Panc1 (cell line): ENCODE data around the gene STAU1. TPM values are rescaled to one million over a fixed set of nuclear protein-coding genes. Genes with fewer than 3 reads are reported as not detected.

Experiments
- ATAC-seq: fragments of 200-7000 bp; cut with Tn5 transposase; 2 replicates; pipeline ENCODE4 v1.9.1; 2020; ENCODE audit warnings: mild to moderate bottlenecking, moderate library complexity
- BruUV-seq: library from RNA; stranded (reverse); fragments of 400-500 nt; replicated peaks from 2 replicates; lab custom pipeline; 2021; lab: Mats Ljungman, UMichigan
- CTCF ChIA-PET: fragments of 300-600 bp; sonication (Branson Sonifier 250); formaldehyde crosslinking; loops from one replicate; lab custom pipeline; 2022; ENCODE audit warnings: antibody characterized with exemption; lab: Charles Lee
- POLR2A ChIA-PET: fragments of 300-600 bp; sonication (Branson Sonifier 250); formaldehyde crosslinking; loops from one replicate; lab custom pipeline; 2022; ENCODE audit warnings: antibody characterized with exemption; lab: Charles Lee
- DNase-seq: peaks from one replicate; pipeline ENCODE4 v3.0.0-alpha.2; 2010; ENCODE audit warnings: low read depth, low spot score
- H3K27ac ChIP-seq: 2 replicates; pipeline ENCODE4 v1.5.1; 2011; ENCODE audit warnings: mild to moderate bottlenecking, low read length, inconsistent platforms
- H3K27me3 ChIP-seq: fragments of 200-500 bp; sonication (Bioruptor generic); 2 replicates; pipeline ENCODE4 v1.6.0; 2014; ENCODE audit warnings: low read length, inconsistent platforms; ENCODE audit not compliant: control insufficient read depth, insufficient read depth
- H3K36me3 ChIP-seq: fragments of 200-500 bp; sonication (Bioruptor generic); 2 replicates; pipeline ENCODE4 v1.5.1; 2014; ENCODE audit warnings: inconsistent platforms, mild to moderate bottlenecking, low read length, moderate library complexity; ENCODE audit not compliant: control insufficient read depth, insufficient read depth
- H3K4me1 ChIP-seq: 2 replicates; pipeline ENCODE4 v1.5.1; 2011; ENCODE audit warnings: inconsistent platforms, mild to moderate bottlenecking, low read length, moderate library complexity; ENCODE audit not compliant: control insufficient read depth, insufficient read depth
- H3K4me3 ChIP-seq, 2 experiments: 2 replicates each; pipeline ENCODE4 v1.5.1; 2011 to 2012; ENCODE audit warnings: low read depth in 2 of 2, low read length in 2 of 2, mild to moderate bottlenecking in 2 of 2, inconsistent platforms in 1 of 2, moderate library complexity in 1 of 2
- H3K9me3 ChIP-seq: fragments of 200-500 bp; sonication (Bioruptor generic); 2 replicates; pipeline ENCODE4 v1.5.1; 2014; ENCODE audit warnings: low read depth, mild to moderate bottlenecking, inconsistent platforms, low read length, moderate library complexity; ENCODE audit not compliant: control insufficient read depth, insufficient read depth
- POLR2AphosphoS5 ChIP-seq: IDR thresholded peaks from 2 replicates; pipeline ENCODE4 v1.6.1; 2012; ENCODE audit warnings: mild to moderate bottlenecking, low read depth, low read length, moderate library complexity
- SIN3A ChIP-seq: IDR thresholded peaks from 2 replicates; pipeline ENCODE4 v1.6.1; 2012; ENCODE audit warnings: low read depth, mild to moderate bottlenecking, low read length, moderate library complexity, borderline replicate concordance; ENCODE audit not compliant: insufficient read depth
- TCF7L2 ChIP-seq: IDR thresholded peaks from 2 replicates; pipeline ENCODE4 v1.6.1; 2011; ENCODE audit warnings: mild to moderate bottlenecking, low read depth, low read length, inconsistent platforms
- in situ Hi-C: cut with HindIII; loops from 2 replicates; pipeline ENCODE4 v1.10.0; 2016; ENCODE audit warnings: low sequenced_read_pairs, low pct_unique_long_range_greater_than_20kb
- intact Hi-C: fragments of 100-400 bp; cut with micrococcal nuclease; formaldehyde crosslinking; loops from one replicate; pipeline ENCODE4 v1.10.0; 2022; ENCODE audit not compliant: unreplicated experiment
- total RNA-seq: library from RNA; stranded (reverse); gene quantifications from one replicate; pipeline ENCODE4 v1.2.1, GENCODE V29; 2021; ENCODE audit not compliant: unreplicated experiment
- TF ChIP-seq, protein P1 (sequence below): fragments of 450-650 bp; IDR thresholded peaks from 2 replicates; pipeline ENCODE4 v1.5.1; 2017; ENCODE audit warnings: mild to moderate bottlenecking
- TF ChIP-seq, protein P2 (sequence below), 2 experiments: IDR thresholded peaks; 2 replicates each; pipeline ENCODE4 v1.6.1; 2011 to 2012; ENCODE audit warnings: low read depth in 2 of 2, control low read depth in 1 of 2, low read length in 1 of 2, mild to moderate bottlenecking in 1 of 2, moderate library complexity in 1 of 2; ENCODE audit not compliant: insufficient read depth in 1 of 2

The STAU1 gene
- total RNA-seq, 1 experiment from 2014 or later, result 103 TPM

DNA sequence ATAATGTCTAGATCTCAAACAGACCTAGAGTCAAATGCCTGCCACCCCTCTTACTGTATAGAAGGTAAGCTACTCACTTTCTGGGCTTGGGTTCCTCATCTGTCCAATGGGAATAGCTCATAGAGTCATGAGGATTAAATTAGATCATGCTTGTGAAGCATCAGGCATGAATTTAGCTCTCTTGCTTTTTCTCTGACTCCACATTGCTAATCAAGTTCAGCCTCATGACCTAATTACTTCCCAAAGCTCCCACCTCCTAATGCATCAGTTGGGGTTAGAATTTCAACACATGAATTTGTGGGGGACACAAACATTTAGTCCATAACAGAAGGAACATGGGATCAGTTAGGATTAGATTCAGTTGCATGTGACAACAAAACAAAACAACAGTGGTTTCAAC is 26.4 kb upstream of the STAU1 start:
- no peaks in the 10 kb centered on the region; the same call in 1 of the 2 replicates for H3K9me3 ChIP-seq
- TF ChIP-seq, protein P1, sequence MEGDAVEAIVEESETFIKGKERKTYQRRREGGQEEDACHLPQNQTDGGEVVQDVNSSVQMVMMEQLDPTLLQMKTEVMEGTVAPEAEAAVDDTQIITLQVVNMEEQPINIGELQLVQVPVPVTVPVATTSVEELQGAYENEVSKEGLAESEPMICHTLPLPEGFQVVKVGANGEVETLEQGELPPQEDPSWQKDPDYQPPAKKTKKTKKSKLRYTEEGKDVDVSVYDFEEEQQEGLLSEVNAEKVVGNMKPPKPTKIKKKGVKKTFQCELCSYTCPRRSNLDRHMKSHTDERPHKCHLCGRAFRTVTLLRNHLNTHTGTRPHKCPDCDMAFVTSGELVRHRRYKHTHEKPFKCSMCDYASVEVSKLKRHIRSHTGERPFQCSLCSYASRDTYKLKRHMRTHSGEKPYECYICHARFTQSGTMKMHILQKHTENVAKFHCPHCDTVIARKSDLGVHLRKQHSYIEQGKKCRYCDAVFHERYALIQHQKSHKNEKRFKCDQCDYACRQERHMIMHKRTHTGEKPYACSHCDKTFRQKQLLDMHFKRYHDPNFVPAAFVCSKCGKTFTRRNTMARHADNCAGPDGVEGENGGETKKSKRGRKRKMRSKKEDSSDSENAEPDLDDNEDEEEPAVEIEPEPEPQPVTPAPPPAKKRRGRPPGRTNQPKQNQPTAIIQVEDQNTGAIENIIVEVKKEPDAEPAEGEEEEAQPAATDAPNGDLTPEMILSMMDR, result no peak
- TF ChIP-seq SIN3A, result no peak
- TF ChIP-seq, protein P2, sequence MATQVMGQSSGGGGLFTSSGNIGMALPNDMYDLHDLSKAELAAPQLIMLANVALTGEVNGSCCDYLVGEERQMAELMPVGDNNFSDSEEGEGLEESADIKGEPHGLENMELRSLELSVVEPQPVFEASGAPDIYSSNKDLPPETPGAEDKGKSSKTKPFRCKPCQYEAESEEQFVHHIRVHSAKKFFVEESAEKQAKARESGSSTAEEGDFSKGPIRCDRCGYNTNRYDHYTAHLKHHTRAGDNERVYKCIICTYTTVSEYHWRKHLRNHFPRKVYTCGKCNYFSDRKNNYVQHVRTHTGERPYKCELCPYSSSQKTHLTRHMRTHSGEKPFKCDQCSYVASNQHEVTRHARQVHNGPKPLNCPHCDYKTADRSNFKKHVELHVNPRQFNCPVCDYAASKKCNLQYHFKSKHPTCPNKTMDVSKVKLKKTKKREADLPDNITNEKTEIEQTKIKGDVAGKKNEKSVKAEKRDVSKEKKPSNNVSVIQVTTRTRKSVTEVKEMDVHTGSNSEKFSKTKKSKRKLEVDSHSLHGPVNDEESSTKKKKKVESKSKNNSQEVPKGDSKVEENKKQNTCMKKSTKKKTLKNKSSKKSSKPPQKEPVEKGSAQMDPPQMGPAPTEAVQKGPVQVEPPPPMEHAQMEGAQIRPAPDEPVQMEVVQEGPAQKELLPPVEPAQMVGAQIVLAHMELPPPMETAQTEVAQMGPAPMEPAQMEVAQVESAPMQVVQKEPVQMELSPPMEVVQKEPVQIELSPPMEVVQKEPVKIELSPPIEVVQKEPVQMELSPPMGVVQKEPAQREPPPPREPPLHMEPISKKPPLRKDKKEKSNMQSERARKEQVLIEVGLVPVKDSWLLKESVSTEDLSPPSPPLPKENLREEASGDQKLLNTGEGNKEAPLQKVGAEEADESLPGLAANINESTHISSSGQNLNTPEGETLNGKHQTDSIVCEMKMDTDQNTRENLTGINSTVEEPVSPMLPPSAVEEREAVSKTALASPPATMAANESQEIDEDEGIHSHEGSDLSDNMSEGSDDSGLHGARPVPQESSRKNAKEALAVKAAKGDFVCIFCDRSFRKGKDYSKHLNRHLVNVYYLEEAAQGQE (IDR thresholded peaks at IDR 0.05; ENCODE audit: insufficient read depth in 1 of 2, low read depth in 2 of 2, low read length in 1 of 2), result no peak
- TF ChIP-seq TCF7L2, result no peak
- no peak for TF ChIP-seq POLR2AphosphoS5
- in situ Hi-C loops (no loop called here), intact Hi-C loops (no loop called here)
- no peaks in the 10 kb centered on the region for H3K27me3 ChIP-seq
- ChIA-PET CTCF (interaction anchor here (0.7 kb wide), 2 partner anchors 82 to 178 kb away, joined by 3 to 10 read pairs; no protein-coding TSS in a partner anchor), POLR2A (interaction anchor here (0.6 kb wide), 1 partner anchor 9 kb away, joined by 6 read pairs; no protein-coding TSS in a partner anchor)
- no peaks in the 10 kb centered on the region; the same call in 1 of the 2 replicates for H3K36me3 ChIP-seq
- H3K27ac ChIP-seq, result no peak overlapping the region
- no TSS peak for BruUV-seq
- ATAC-seq (no peak), DNase-seq (no peak)
- no peak overlapping the region for H3K4me3 ChIP-seq
- H3K4me1 ChIP-seq, result peaks cover 3% of the 10 kb centered on the region; the same call in 1 of the 2 replicates

DNA sequence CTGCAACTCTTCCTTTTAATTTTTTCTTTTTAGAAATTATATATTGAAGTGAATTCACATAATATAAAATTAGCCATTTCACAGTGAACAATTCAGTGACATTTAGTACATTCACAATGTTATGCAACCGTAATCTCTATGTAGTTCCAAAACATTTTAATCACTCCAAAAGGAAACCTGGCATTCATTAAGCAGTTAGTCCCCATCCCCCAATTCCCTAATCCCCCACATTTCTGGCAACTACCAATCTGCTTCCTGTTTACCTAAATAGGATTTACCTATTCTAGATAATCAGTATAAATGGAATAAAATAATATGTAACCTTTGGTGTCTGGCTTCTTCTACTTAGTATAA is 22.6 kb upstream of the STAU1 start:
- H3K9me3 ChIP-seq, result no peaks in the 10 kb centered on the region; the same call in 1 of the 2 replicates
- intact Hi-C loops, result no loop called here
- ChIA-PET POLR2A (no interaction called here), CTCF (no interaction called here)
- no peak overlapping the region for H3K4me3 ChIP-seq
- no TSS peak for BruUV-seq
- H3K36me3 ChIP-seq, result no peaks in the 10 kb centered on the region
- no peak for DNase-seq
- TF ChIP-seq, protein P2 (IDR thresholded peaks at IDR 0.05; ENCODE audit: insufficient read depth in 1 of 2, low read depth in 2 of 2, low read length in 1 of 2), result no peak
- no peak for TF ChIP-seq TCF7L2
- H3K27ac ChIP-seq, result no peak overlapping the region
- in situ Hi-C loops, result no loop called here
- no peaks in the 10 kb centered on the region for H3K27me3 ChIP-seq
- no peak for ATAC-seq
- H3K4me1 ChIP-seq, result no peaks in the 10 kb centered on the region
